Measurements from ENCODE around the gene SNX30.

Gene SNX30

DNA sequence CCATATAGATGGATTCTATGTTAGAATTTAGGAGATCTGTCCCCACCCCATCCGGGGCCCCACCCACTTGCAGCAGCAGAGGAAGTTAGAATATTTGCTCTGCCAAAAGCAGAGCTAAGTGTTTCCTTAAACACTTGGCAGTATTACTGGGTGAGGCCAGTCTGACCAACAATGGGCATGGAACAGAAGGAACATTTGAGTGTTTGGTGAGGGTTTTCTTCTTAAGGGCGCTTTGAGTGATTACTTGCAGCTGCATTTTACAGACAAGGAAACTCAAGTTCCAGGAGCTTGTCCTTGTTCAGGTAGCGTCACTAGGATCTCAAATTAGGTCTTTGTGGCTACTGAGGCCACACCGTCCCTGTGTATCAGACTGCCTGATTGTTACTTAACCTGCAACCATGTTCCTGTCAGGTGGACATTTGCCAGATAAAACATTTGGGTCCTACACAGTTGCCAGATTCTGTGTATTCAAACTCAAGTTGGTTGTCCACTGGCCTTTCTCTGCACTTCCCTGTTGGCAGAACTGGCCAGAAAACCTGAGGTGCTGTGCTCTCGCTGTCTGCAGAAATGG is 80.8 kb downstream of the SNX30 start:
- no peak for DNase-seq

DNA sequence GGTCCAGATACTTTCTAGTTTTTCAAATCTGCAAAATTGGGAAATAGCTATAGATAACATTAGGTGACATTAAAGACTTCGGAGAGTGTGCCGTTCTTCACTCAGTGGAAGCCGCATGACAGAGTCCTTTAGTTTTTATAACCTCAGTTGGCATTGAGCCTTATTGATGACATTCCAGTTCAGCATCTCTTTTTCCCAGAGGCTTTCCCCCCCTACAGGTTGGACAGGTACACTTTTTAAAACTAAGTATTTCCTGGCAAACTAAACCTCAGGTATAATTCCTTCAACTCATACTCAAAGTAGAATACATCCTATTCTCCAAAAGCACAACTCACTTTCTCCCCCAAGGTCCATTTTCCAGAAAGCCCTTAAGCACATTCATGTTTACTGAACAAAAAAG is 81.4 kb downstream of the SNX30 start:
- no peak for DNase-seq

DNA sequence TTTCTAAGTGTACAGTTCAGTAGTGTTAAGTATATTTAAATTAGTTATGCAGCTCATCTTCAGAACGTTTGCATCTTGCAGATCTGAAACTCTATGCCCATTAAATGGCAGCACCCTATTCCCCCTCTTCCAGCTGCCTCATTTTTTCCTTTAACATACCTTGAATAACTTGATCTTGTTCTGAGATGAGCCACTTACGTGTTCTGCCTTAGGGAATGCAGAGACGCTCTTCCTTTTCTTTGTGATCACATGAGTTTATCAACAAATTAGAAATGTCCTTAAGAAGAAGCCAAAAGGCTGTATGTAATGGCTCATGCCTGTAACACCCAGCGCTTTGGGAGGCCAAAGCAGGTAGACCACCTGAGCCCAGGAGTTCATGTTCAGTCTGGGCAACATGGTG is 82.5 kb downstream of the SNX30 start:
- no peak for DNase-seq

DNA sequence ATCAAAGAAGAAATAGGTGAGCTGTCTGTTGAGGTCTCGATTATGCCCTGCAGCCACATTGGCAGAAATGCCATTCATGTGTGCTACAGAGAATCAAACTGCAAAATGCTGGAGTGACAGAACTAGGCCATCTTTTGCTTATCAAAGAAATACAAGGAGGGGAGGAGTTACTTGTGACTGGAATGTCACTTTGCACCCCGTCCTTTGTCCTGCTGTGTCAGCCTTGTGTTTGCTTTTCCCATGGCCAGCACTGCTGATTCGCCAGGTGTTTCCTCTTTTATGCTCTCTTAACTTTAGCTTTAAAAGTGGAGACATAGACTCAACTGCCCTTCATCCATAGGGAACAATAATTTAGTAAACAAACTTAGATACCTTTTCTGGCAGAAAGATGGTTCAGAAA is 85.8 kb downstream of the SNX30 start:
- no peak for DNase-seq

DNA sequence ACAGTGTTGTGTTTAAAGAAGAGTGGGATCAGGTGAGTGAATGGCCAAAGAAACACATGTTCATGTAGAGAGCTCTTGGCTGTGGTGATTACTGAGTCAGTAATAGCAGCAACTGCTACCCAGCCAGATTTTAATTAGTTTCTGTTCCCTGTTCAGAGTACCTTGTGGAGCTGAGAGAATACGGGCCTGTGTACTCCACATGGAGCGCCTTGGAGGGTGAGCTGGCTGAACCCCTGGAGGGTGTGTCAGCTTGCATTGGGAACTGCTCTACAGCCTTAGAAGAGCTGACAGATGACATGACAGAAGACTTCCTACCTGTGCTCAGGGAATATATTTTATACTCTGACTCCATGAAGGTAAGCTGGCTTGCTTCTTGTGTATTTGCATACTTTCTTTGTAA is 87.8 kb downstream of the SNX30 start:
- no peak for DNase-seq

DNA sequence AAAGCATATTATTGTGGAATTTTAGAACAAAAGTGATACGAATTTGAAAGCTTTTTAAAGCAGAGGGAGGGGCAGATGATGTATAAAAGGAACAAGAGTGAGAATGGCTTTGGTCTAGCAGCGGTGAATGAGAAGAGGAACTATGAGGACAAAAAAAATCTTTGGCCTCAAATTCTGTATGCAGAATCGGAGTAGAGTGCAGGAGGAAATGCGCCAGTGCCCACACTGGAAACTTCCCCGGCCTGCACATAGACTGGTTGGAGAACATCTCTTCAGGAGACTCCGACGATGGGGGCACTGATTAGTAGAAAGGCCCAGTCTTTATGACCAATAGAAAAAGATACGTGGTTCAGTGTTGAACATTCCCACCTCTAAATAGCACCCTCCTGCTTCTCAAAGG is 88.8 kb downstream of the SNX30 start:
- DNase-seq: no peak

DNA sequence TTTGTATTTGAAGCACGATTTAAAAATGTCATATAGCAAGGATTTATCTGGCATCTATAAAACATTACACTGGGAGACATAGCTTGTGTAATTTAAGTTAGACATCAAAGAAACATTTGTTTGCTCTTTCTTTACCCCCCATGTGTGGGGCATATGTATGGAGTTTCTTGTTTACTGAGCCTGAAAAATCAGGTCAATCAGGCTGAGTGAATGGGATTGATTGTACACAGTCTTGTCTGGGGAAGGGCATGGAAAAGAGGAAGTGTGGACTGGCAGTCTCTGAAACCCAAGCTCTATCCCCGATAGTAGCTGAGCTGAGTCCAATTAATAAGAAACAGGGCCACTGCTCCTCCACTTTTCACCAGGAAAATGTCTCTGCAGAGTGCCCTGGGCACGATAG is 90.7 kb downstream of the SNX30 start:
- no peak for DNase-seq

DNA sequence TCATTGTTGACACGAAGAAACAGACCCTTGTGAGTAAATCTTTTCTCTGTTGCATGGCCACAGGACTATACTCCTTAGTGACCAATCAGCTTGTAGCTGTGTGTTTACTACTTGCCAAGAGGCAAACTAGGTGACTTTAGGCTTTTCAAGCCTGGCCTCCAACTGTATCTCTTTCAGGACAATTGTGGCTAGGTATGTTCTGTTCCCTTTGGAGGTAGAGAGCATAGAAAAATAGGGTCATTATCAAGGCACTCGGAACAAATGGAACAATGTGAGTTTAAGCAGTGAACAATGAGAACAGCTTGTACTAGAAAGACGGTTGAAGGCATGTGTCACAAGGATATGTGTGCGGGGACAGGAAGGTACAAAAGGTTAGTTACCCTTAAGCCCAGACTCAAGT is 92.0 kb downstream of the SNX30 start:
- no peak for DNase-seq

DNA sequence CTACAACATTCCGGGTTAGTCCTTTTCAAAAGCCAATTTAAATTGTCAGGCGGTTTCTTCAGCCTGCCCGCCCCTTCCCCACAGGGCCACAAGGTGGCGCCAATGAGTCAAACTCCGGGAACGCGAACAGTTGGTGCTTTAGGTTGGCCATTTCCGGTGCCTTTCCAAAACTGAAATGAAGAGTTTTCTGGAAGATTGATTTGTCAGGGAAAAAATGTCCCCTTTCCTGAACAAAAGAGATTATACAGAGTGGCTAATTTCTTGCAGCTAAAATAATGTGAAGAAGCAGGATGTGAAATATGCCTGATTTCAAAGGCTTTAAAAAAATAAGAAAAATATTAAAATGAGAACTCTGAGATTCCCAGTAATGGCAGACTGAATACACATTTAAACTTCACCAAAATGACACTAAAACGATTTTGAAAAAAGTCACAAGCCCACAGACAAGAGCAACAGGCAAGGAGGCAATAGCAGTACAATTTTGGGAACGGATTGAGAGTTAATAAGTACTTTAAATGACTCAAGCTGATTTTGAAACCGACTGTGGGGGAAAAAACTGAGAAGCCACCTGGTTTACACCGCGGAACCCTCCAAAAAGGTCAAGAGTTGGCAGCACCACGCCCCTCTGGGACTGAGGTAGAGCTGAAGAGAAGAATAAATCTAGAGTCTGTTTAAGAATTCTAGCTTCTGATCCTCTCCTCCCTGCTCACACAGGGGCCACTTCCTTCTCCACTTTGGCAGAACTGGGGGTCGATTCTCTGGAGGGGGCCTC is 94.4 kb downstream of the SNX30 start:
- DNase-seq: peak; percentile 65

DNA sequence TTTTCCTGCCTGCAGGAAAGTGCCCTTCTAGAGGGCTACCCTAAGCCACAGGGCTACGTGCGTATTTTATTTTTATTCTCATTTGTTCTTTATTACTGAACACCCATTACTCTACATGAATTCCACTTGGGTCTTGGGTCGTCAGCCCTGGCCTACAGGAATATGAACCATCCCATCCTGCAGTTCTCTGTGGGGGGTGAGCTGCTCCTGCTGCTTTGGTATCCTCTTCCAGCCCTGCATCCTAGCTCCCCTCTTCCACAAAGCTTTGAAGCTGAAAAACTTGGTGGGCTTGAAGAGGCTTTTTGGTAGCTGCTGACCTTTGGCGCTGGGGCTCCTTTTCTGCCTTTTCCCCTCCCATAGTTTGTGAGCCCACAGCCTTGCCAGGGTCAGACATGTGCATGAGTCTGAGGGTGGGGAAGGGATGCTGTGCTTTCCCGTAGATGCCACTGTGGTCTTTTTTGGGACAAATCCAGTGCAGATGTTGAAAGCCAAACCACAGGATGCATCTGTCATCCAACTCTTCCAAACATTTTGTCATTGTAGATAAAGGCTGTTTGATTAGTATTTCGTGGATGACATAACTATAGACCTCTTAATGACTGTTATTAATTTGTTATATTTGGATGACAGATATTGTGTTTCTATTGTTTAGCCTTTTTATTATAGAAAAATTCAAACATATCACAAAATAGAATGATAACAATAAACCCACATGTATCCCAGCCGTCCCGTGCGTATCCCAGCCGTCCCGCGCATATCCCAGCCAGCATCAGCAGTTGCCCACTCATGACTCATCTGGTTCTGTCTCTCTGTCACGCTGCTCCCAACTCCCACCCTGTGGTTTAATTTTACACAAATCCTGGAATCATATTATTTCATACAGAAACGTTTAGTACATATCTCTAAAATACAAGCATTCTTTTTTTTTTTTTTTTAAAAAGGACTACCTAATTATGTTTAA is 96.2 kb downstream of the SNX30 start:
- peak; percentile 65 for DNase-seq

DNA sequence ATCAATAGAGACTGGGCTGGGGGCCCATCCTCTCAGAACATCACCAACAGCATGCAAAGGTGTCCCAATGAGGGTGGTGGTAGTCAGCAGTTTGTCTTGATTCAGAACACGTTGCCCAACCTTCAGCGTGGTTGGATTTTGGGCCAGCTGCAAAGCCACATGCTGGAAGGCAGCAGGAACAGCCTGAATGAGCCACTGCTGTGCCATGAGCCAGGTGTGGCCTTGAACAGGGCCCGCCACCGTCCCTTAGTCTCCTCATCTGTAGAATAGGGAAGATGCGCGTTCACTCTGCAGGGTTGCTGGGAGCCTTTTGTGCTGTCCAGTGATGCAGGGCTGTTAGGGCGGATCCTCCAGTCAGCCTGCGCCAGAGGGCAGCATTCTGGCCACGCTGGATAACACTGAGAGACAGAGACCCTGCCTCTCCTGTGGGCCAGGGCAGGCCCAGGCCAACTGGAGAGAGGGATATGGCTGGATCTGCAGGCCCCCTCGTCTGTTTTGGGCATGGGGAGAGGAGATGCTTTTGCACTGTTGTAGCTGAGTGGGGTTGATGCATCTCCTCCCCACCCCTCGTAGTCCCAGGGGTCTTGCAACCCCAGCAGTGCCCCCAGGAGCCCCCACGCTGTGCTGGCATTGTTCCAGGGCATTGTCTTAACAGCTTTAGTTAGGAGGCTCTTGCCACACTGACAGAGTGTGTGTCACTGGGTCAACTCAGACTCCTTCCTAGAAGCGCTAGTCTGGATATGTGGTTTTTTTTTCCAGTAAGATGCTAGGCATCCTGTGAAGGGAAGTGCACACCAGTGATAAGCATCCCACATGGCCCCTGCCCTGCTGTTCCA is 98.0 kb downstream of the SNX30 start:
- DNase-seq: no peak

DNA sequence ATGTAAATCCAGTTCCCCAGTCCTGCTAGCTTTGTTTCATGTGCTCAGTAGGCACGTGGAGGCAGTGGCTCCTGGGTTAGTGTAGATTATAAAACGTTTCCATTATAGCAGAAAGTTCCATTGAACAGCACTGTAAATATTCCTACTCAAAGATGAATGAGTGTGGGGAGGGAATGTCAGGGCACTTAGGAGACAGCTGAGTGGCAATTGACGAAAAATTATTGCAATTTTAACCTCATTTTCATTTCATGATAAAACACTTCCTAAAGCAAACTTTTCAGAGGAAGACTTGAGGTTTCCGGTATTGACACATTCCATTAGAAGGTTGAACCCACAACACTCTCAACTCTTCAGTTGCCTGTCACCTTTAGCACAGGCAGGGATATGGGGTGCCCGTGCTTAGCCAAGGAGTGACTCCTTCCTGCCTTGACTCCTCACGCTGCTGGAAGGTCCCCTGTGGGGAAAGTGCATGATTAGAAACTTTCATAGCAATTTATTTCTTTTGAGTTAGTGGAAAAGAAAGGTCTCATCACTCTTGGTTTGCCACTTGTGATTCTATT is 98.9 kb downstream of the SNX30 start:
- no peak for DNase-seq

DNA sequence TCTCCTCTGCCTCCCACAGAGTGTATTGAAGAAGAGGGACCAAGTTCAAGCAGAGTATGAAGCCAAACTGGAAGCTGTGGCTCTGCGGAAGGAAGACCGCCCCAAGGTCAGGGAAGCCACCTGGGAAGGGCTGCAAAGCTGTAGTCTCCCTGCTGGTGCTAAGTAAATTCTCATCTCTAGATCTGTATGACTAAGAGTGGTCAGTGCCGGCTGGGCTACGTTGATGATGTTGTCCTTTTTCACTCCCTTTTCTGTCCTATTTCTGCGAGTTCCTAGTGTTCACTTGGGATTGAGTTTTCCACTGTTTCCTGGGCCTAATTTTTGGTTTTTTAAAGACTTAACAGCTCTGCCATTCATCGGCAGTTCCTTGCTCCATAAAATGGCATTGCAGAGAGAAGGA is 100.3 kb downstream of the SNX30 start:
- no peak for DNase-seq

DNA sequence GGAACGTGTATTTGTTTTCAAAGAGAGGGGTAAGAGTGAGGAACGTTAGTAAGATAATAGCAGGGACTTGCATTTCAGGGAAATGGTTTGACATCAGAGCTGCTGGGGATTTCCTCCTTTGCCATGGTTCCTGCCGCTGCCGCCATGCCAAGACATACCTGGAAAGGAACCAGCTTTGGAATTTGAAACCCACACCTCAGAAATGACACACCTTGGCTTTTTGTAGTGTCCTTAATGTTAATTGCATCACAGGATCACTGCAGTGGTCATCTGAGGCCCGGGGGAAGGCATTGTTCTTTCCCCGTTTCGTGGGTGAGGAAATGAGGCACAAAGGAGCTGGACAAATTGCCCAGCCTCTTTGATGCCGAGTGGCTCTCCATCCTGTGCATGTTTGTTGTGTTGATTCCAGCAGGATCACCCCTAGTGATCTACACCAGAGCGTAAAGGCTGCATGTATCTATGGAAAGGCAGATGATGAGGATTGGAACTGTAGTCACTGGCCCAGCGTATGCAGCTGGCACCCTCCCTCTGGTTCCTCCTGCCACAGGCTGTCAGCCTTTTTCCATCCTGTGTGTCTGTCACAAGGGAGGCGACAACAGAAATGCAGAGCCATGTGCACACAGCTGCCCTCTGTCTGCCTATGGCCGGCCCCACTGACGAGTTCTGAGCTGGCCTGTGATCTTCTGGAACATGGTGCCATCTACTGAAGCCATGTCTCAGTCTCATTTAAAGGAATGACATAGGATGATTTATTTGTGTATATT is 102.4 kb downstream of the SNX30 start:
- no peak for DNase-seq

DNA sequence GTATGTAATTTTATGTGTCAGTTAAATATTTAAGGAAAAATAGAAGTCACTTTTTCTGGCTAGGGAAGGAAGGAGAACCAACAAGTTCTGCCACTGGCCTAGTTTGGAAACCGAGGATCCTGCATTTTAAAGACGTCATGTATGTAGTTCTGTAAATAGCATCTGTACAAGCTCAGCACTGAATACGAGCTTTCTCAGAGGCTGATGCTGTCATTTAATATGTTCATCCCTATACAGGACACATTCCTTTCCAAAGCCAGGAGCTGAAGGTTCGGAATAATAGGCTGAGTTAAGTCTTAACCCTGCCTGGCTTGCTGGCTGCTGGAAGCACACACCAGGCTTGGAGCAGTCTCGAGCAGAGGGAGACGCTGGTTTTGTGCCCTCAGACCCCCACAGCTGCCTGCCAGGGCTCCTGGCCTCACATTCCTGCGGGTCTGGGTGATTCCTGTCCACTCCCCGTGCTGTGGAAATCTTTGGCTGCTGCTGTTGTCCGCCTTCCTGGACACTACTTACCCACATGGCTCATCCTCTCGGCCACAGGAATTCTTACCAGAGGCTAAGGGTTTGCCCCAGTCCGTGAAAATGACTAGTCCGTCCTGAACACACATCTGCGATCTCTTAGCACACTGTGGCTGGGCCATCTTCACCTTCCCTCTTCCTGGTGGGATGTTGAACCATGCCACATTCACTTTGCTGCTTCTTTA is 103.5 kb downstream of the SNX30 start:
- DNase-seq: no peak

DNA sequence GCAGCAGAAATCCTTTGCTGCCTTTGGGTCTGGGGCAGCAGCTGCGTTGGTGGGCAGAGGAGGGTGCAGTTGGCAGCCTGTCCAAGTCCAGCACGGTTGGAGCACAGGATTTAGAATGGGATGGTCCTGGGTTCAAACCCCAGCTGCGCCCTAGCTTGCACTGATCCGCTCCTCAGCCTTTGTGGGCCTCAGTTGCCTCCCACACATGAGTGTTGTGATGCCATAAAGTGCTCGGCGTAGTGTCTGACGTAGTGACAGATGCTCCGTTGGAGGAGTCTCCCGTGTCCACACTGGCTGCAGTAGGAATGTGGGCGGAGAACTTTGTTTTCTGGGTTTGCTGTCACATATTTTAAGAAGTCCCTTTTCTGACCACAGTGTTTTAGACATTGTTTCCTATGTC is 104.1 kb downstream of the SNX30 start:
- no peak for DNase-seq

DNA sequence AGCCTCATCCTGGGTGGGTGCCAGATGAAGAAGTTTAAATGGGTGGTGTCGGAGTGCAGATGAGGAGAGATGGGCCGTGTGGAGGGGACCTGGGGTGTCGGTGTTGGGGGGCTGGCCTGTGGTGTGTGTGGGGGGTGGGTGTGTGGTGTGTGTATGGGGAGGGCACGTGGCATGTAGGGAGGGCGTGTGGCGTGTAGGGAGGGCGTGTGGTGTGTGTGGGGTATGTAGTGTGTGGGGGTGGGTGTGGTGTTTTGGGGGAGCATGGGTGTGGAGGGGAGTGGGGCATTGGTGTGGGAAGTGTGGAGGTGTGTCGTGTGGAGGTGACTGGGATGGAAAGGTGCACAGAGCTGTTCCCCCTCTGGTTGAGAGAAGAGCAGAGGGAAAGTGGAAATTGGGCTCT is 105.6 kb downstream of the SNX30 start:
- no peak for DNase-seq

DNA sequence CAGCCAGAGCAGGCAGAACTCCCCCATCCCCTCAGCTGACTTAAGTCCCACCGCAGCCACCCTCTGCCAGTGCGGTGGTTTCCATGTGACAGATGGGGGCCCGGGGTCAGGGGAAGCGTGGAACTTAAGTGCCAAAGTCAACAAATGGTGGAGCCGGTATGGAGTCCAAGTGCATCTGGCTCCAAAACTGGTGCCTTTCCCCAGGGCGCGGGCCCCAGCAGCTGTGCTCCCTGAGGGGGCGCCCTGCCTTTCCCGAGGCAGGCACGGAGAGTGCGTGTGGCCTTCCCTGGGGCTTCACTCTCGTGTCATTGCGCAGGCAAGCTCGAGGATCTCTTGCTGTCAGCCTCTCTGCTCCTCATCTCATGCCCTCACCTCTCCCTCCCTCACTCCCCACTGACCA is 106.3 kb downstream of the SNX30 start:
- no peak for DNase-seq

DNA sequence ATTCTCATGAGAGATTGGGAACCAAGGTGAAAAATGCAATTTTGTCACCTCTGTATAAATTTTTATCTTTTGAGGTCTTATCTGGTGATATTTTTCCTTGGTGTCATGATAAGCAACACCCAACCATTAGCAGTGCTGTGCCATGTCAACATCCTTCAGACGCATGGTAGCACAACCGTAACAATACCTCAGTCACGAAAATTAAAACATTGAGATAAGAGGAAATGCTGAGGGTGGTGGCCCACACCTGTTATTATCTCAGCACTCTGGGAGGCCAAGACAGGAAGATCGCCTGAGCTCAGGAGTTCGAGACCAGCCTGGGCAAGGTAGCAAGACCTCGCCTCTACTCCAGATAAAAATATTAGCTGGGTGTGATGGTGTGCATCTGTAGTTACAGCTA is 107.4 kb downstream of the SNX30 start:
- no peak for DNase-seq

DNA sequence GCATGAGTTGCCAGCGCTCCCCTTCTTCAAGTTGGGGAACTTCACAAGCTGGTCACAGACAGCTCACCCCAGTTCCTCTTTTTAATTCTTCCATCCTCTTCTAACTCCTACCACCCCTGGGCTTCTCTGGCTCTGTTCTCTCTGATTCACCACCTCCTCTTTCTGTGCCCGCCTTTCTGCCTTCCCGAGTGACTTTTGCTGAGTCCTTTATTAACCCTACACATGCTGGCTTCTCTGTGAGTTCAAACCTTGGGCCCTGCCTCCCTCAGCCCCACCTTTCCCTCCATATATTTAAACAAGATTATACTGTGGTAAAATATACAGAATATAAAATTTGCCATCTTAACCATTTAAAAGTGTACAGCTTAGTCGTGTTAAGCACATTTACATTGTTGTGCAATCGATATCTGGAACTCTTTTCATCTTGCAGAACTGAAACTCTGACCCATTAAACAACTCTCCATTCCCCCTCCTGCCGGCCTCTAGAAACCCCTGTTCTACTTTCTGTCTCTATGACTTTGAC is 108.1 kb downstream of the SNX30 start:
- no peak for DNase-seq

DNA sequence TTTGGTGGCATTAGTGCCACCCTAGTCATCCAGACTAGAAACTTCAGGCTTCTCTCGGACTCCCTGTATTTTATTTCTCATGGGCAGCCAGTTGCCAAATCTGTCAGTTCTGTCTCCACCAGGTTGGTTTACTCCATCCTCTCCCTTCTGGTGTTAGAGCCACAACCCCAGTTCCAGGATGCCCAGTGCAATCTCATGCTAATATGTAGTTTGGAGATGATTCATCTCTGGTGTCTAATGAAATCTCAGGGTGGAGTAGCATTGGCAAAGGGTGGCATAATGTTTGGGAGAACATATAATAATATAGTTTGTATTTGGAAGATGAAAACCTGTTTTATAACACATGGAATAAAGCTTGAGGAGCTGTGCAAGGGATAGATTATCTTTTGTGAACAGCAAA is 109.9 kb downstream of the SNX30 start:
- DNase-seq: no peak

Measured in fibroblast of skin of right quadriceps (primary cell).